ENCODE data around the gene COA5.

DNA sequence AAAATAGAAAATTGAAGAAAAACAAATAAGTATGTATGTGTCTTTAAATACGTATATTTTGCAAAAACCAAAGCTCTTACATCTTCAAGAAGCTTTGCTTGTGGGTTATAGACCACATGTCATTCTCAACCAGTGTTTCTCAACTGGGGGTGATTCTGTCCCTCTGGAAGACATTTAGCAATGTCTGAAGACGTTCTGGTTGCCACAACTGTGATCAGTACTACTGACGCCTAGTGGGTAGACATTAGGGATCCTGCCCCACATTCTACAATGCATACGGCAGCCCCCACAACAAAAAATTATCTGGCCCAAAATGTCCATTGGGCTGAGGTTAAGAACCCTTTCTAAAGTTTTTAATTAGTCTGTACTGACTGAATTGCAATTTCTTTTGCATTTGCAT, 48.5 kb upstream of the COA5 start:
- TF ChIP-seq EZH2 (IDR thresholded peaks at IDR 0.05; ENCODE audit: insufficient read depth, poor library complexity, severe bottlenecking), result no peak
- no peak for TF ChIP-seq EZH2phosphoT487 (IDR thresholded peaks at IDR 0.05; ENCODE audit: insufficient read depth, low read depth)
